Liver (tissue), 9 donors: ENCODE results near the gene ARFGAP3. TPM values are rescaled to one million over a fixed set of nuclear protein-coding genes. Genes with fewer than 3 reads are reported as not detected.

Experiments
- DNase-seq: peaks from one replicate; pipeline ENCODE4 v3.0.0-alpha.2; 2017; ENCODE audit warnings: low spot score
- H3K27ac ChIP-seq, 2 donors: one replicate each; pipeline ENCODE4 v1.7.0; 2013; ENCODE audit warnings: inconsistent platforms in 2 of 2, low read length in 2 of 2, control low read depth in 1 of 2, low read depth in 1 of 2, mild to moderate bottlenecking in 1 of 2
- H3K27me3 ChIP-seq, 4 donors: one replicate each; pipeline versions ENCODE4 v1.6.1 to v1.7.0; 2013; ENCODE audit warnings: low read length in 3 of 4, inconsistent platforms in 1 of 4, mild to moderate bottlenecking in 1 of 4, moderate library complexity in 1 of 4; ENCODE audit not compliant: control insufficient read depth in 4 of 4, insufficient read depth in 4 of 4
- H3K36me3 ChIP-seq, 4 donors: one replicate each; pipeline versions ENCODE4 v1.6.1 to v1.7.0; 2013; ENCODE audit warnings: low read length in 3 of 4, mild to moderate bottlenecking in 3 of 4, low read depth in 1 of 4, moderate library complexity in 1 of 4; ENCODE audit not compliant: control insufficient read depth in 4 of 4, insufficient read depth in 3 of 4
- H3K4me1 ChIP-seq, 4 donors: one replicate each; pipeline versions ENCODE4 v1.6.1 to v1.7.0; 2013; ENCODE audit warnings: low read length in 3 of 4, mild to moderate bottlenecking in 3 of 4, moderate library complexity in 1 of 4; ENCODE audit not compliant: control insufficient read depth in 4 of 4, insufficient read depth in 4 of 4
- H3K4me3 ChIP-seq, 3 donors: one replicate each; pipeline versions ENCODE4 v1.6.1 to v1.7.0; 2013; ENCODE audit warnings: low read length in 3 of 3, control low read depth in 1 of 3, low read depth in 1 of 3, mild to moderate bottlenecking in 1 of 3
- H3K9ac ChIP-seq, 2 donors: one replicate each; pipeline ENCODE4 v1.7.0; 2013; ENCODE audit warnings: low read length in 2 of 2, mild to moderate bottlenecking in 2 of 2, moderate library complexity in 2 of 2, control low read depth in 1 of 2, low read depth in 1 of 2
- H3K9me3 ChIP-seq, 4 donors: one replicate each; pipeline versions ENCODE4 v1.6.1 to v1.7.0; 2013; ENCODE audit warnings: low read length in 3 of 4; ENCODE audit not compliant: control insufficient read depth in 4 of 4
- ATF3 ChIP-seq: IDR thresholded peaks from 2 replicates; pipeline ENCODE4 v1.6.1; 2016; ENCODE audit warnings: antibody characterized with exemption
- EGR1 ChIP-seq, 2 donors: IDR thresholded peaks; 2 replicates each; pipeline ENCODE4 v1.6.1; 2016 to 2018; ENCODE audit warnings: antibody characterized with exemption in 2 of 2, low read depth in 2 of 2
- FOXA1 ChIP-seq: IDR thresholded peaks from 2 replicates; pipeline ENCODE4 v1.6.1; 2016; ENCODE audit warnings: antibody characterized with exemption
- FOXA2 ChIP-seq: IDR thresholded peaks from 2 replicates; pipeline ENCODE4 v1.6.1; 2016; ENCODE audit warnings: antibody characterized with exemption
- GABPA ChIP-seq, 2 donors: IDR thresholded peaks in 1 of 2; conservative IDR thresholded peaks in 1 of 2; 2 replicates each; pipeline ENCODE4 v1.6.1; 2016; ENCODE audit warnings: antibody characterized with exemption in 2 of 2, mild to moderate bottlenecking in 1 of 2, moderate library complexity in 1 of 2
- HNF4G ChIP-seq: IDR thresholded peaks from 2 replicates; pipeline ENCODE4 v1.6.1; 2016; ENCODE audit warnings: antibody characterized with exemption
- MAX ChIP-seq: IDR thresholded peaks from 2 replicates; pipeline ENCODE4 v1.6.1; 2016; ENCODE audit warnings: antibody characterized with exemption
- NR2F2 ChIP-seq: IDR thresholded peaks from 2 replicates; pipeline ENCODE4 v1.6.1; 2016; ENCODE audit warnings: antibody characterized with exemption
- RAD21 ChIP-seq, 2 donors: IDR thresholded peaks; 2 replicates each; pipeline ENCODE4 v1.6.1; 2016; ENCODE audit warnings: antibody characterized with exemption in 2 of 2, mild to moderate bottlenecking in 2 of 2
- RXRA ChIP-seq, 2 donors: IDR thresholded peaks; 2 replicates each; pipeline ENCODE4 v1.6.1; 2017 to 2018; ENCODE audit warnings: antibody characterized with exemption in 2 of 2, mild to moderate bottlenecking in 1 of 2
- SP1 ChIP-seq: IDR thresholded peaks from 2 replicates; pipeline ENCODE4 v1.6.1; 2018; ENCODE audit warnings: antibody characterized with exemption, mild to moderate bottlenecking
- YY1 ChIP-seq: IDR thresholded peaks from 2 replicates; pipeline ENCODE4 v1.6.1; 2016; ENCODE audit warnings: antibody characterized with exemption, mild to moderate bottlenecking
- ZBTB33 ChIP-seq: IDR thresholded peaks from 2 replicates; pipeline ENCODE4 v1.6.1; 2016; ENCODE audit warnings: antibody characterized with exemption
- WGBS: extraction: QIAGEN DNeasy Blood & Tissue Kit; methylation state at CpG from one replicate; pipeline ENCODE4 v1.1.7; 2013; 5-methylcytosine and 5-hydroxymethylcytosine counted together
- polyA plus RNA-seq, 2 donors: library from polyadenylated mRNA; stranded (reverse) in 1 of 2; unstranded in 1 of 2; fragments of 200-250 nt in 1 of 2; fragments of >200 nt in 1 of 2; fragmentation: Nextera tagmentation in 1 of 2; extraction: Ambion mirVana in 1 of 2; gene quantifications; one replicate each; pipeline versions ENCODE4 v1.2.1 to v1.2.3, GENCODE V29; 2013 to 2015
- total RNA-seq, 2 donors: library from RNA; depleted of rRNA; stranded (reverse); fragments of >200 nt; gene quantifications; one replicate each; pipeline ENCODE4 v1.2.3, GENCODE V29; 2014
- donor health status: healthy.
- donor health status: healthy.
- donor health status: healthy.
- donor health status: healthy.
- donor health status: healthy.

ARFGAP3 gene
- total and polyA plus RNA-seq, 4 donors, result 18.2 to 55.1 (median 27.5) TPM

- Histone ChIP-seq H3K36me3 (peaks cover 11 to 53% (median 43%) of the 10 kb centered on the region in 4 donors), H3K27ac (no peak overlapping the region), H3K27me3 (no peaks in the 10 kb centered on the region), H3K4me3 (no peak overlapping the region), H3K9ac (no peak overlapping the region), H3K4me1 (no peaks in the 10 kb centered on the region), H3K9me3 (no peaks in the 10 kb centered on the region)
- DNase-seq, result no peak
- TF ChIP-seq RAD21 (IDR thresholded peaks at IDR 0.05), result no peak
- no peak for TF ChIP-seq ATF3
- TF ChIP-seq ZBTB33, result no peak
- no peak for TF ChIP-seq HNF4G
- TF ChIP-seq FOXA2, result no peak
- WGBS, result 98% methylated on average over 5 of the region's 5 CpGs
Measured at GRCh38 chr22:42836026-42836425, 21.0 kb downstream of the ARFGAP3 start.

GRCh38 chr22:42834177-42834949 is 22.7 kb downstream of the ARFGAP3 start:
- H3K9ac ChIP-seq, result no peak overlapping the region
- no peaks in the 10 kb centered on the region for H3K9me3 ChIP-seq
- 88% methylated on average over 5 of the region's 5 CpGs for WGBS
- no peak overlapping the region for H3K27ac ChIP-seq
- H3K36me3 ChIP-seq, result peaks cover 15 to 65% (median 50%) of the 10 kb centered on the region in 4 donors
- no peak for DNase-seq
- H3K27me3 ChIP-seq, result no peaks in the 10 kb centered on the region
- no peak overlapping the region for H3K4me3 ChIP-seq
- H3K4me1 ChIP-seq, result no peaks in the 10 kb centered on the region
- TF ChIP-seq ZBTB33 (no peak), SP1 (no peak), ATF3 (no peak), YY1 (no peak), RAD21 (IDR thresholded peaks at IDR 0.05) (no peak), NR2F2 (no peak), EGR1 (IDR thresholded peaks at IDR 0.05; ENCODE audit: low read depth in 2 of 2) (no peak), MAX (no peak), HNF4G (no peak), GABPA (IDR thresholded peaks at IDR 0.05 in 1 of 2, conservative IDR thresholded peaks at IDR 0.05 in 1 of 2) (no peak)

GRCh38 chr22:42833104-42833503 is 24.0 kb downstream of the ARFGAP3 start:
- H3K4me1 ChIP-seq, result no peaks in the 10 kb centered on the region
- H3K9me3 ChIP-seq, result no peaks in the 10 kb centered on the region
- no peak overlapping the region for H3K4me3 ChIP-seq
- H3K36me3 ChIP-seq, result peaks cover 22 to 72% (median 53%) of the 10 kb centered on the region in 4 donors
- H3K27ac ChIP-seq, result no peak overlapping the region
- H3K9ac ChIP-seq, result no peak overlapping the region
- DNase-seq, result no peak
- no peaks in the 10 kb centered on the region for H3K27me3 ChIP-seq
- TF ChIP-seq HNF4G (no peak), RXRA (IDR thresholded peaks at IDR 0.05) (no peak), EGR1 (IDR thresholded peaks at IDR 0.05; ENCODE audit: low read depth in 2 of 2) (no peak), MAX (no peak), RAD21 (IDR thresholded peaks at IDR 0.05) (no peak), GABPA (IDR thresholded peaks at IDR 0.05 in 1 of 2, conservative IDR thresholded peaks at IDR 0.05 in 1 of 2) (no peak), FOXA2 (no peak), YY1 (no peak), FOXA1 (no peak), ATF3 (no peak), ZBTB33 (no peak), SP1 (no peak), NR2F2 (no peak)
